T-helper 2 cell treated with Interferon-gamma antibody and Interleukin-4, amounts not matched to agents 5 μg/mL and 100 μg/mL, for 36 hours (primary cell): ENCODE data around the gene NCR3LG1.

Experiments
- DNase-seq: peaks from one replicate; pipeline ENCODE4 v3.0.0; 2021; ENCODE audit warnings: low spot score
- H3K27ac Mint-ChIP-seq: one replicate; pipeline ENCODE4 v1.8.0; 2021; ENCODE audit warnings: mild to moderate bottlenecking, mixed read lengths
- H3K27me3 Mint-ChIP-seq: one replicate; pipeline ENCODE4 v1.8.0; 2021; ENCODE audit warnings: low read depth, mixed read lengths
- H3K36me3 Mint-ChIP-seq: one replicate; pipeline ENCODE4 v1.8.0; 2021; ENCODE audit warnings: low read depth, mixed read lengths
- H3K4me1 Mint-ChIP-seq: one replicate; pipeline ENCODE4 v1.8.0; 2021; ENCODE audit warnings: low read depth, mixed read lengths
- H3K4me3 Mint-ChIP-seq: one replicate; pipeline ENCODE4 v1.8.0; 2022; ENCODE audit warnings: mild to moderate bottlenecking, moderate library complexity, mixed read lengths
- H3K9me3 Mint-ChIP-seq: one replicate; pipeline ENCODE4 v1.8.0; 2021; ENCODE audit warnings: mixed read lengths

NCR3LG1 gene

GRCh38 chr11:17392872-17393271, 41.3 kb downstream of the NCR3LG1 start:
- peaks cover 18% of the 10 kb centered on the region for H3K27me3 Mint-ChIP-seq
- H3K4me3 Mint-ChIP-seq: no peak overlapping the region
- H3K36me3 Mint-ChIP-seq: no peaks in the 10 kb centered on the region
- H3K9me3 Mint-ChIP-seq: no peaks in the 10 kb centered on the region
- DNase-seq: no peak
- peaks cover 1% of the 10 kb centered on the region for H3K4me1 Mint-ChIP-seq
- no peak overlapping the region for H3K27ac Mint-ChIP-seq

- no peaks in the 10 kb centered on the region for H3K36me3 Mint-ChIP-seq
- no peak for DNase-seq
These were observed 41.9 kb downstream of the NCR3LG1 start for GRCh38 chr11:17393472-17393871.

DNA sequence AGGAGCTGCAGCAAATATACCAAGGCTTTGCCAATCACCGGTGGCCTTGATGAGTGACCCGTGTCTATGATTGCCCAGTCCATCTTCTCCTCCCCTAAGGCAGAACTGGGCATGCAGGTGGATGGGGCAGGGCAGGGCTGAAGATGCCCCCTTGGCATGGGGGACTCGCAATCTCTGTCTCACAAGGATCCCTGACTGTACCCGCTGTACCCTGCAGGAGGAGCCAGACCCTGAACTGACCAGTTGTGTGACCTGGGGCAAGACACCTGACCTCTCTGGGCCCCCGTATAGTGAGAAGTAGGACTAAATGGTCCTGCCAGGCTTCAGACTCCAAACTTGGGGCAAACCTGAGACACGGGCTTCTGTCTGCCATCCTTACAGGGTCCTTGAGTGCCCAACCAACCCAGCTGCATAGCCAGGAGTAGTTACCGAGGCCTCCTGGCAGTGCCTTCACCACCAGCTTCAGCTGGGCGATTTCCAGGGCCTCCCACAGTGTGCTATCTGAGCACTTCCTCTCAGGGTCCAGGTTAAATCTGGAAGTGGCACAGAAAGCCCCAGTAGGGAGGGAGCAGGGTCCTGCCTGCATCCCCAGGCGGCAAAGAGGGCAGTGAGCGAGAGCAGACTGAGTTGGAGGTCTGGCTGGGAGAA, 43.3 kb downstream of the NCR3LG1 start:
- no peak overlapping the region for H3K27ac Mint-ChIP-seq
- H3K4me3 Mint-ChIP-seq: no peak overlapping the region
- H3K9me3 Mint-ChIP-seq: no peaks in the 10 kb centered on the region
- peaks cover 19% of the 10 kb centered on the region for H3K27me3 Mint-ChIP-seq
- H3K4me1 Mint-ChIP-seq: no peaks in the 10 kb centered on the region
- H3K36me3 Mint-ChIP-seq: no peaks in the 10 kb centered on the region
- no peak for DNase-seq

More at GRCh38 chr11:17393472-17393871, 41.9 kb downstream of the NCR3LG1 start:
- no peaks in the 10 kb centered on the region for H3K9me3 Mint-ChIP-seq
- peaks cover 1% of the 10 kb centered on the region for H3K4me1 Mint-ChIP-seq
- peaks cover 17% of the 10 kb centered on the region for H3K27me3 Mint-ChIP-seq
- no peak overlapping the region for H3K27ac Mint-ChIP-seq
- no peak overlapping the region for H3K4me3 Mint-ChIP-seq

DNA sequence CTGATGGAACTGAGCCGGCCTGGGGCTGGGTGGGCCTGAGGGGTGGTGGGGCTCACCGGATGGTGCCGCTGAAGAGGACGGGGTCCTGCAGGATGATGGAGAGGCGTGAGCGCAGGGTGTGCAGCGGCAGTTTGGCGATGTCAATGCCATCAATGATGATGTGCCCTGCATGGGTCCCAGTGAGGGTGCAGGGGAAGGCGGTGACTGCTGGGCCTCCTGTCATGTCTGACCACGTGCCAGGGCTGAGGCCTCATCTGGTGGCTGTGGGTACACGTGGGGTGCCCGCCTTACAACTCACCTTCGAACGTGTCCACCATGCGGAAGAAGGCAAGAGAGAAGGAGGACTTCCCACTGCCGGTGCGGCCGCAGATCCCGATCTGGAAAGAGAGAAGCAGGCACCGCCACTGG, 44.0 kb downstream of the NCR3LG1 start:
- Mint-ChIP-seq H3K9me3 (no peaks in the 10 kb centered on the region), H3K27me3 (peaks cover 15% of the 10 kb centered on the region), H3K27ac (no peak overlapping the region), H3K4me3 (no peak overlapping the region), H3K36me3 (no peaks in the 10 kb centered on the region), H3K4me1 (no peaks in the 10 kb centered on the region)
- DNase-seq: no peak

GRCh38 chr11:17395978-17396377, 44.4 kb downstream of the NCR3LG1 start:
- Mint-ChIP-seq H3K27ac (no peak overlapping the region), H3K9me3 (no peaks in the 10 kb centered on the region), H3K27me3 (peaks cover 14% of the 10 kb centered on the region), H3K4me1 (no peaks in the 10 kb centered on the region), H3K4me3 (no peak overlapping the region), H3K36me3 (no peaks in the 10 kb centered on the region)
- no peak for DNase-seq

GRCh38 chr11:17396598-17397310, 45.2 kb downstream of the NCR3LG1 start:
- H3K4me3 Mint-ChIP-seq: no peak overlapping the region

DNA sequence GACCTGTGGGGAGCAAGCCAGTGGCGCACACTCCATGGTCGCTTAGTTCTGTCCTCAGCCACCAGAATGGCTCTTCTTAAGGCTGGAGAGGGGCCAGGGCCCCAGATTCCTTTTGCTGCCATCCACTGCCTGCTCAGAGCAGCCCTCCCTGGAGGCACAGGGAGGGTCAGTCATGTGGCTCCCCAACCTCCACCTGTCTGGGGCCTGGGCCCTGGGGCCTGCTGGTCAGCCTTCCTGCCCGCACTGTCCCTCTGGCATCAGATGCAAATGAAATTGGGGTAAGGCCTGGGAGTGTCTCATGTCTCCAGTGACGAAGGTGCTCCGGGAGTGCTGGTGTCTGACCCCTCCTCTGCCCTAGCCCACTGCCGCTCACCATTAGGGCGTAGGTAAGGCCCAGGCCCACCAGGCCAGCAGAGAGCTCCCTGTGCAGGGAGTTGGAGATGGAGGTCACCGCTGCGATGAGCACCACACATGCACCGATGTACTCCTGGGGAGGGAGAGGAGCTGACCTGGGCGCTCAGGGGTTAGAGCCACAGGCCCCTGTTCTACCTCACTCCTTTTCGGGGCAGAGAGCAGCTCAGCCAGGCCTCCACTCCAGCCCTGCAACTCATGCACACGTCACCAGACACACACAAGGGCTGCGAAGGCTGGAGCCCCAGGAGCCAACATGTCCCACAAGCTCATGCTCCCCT, 45.9 kb downstream of the NCR3LG1 start:
- Mint-ChIP-seq H3K27ac (no peak overlapping the region), H3K27me3 (peaks cover 10% of the 10 kb centered on the region), H3K4me3 (no peak overlapping the region), H3K4me1 (no peaks in the 10 kb centered on the region), H3K36me3 (no peaks in the 10 kb centered on the region), H3K9me3 (no peaks in the 10 kb centered on the region)
- DNase-seq: no peak

More at GRCh38 chr11:17396598-17397310, 45.2 kb downstream of the NCR3LG1 start:
- no peaks in the 10 kb centered on the region for H3K36me3 Mint-ChIP-seq
- peaks cover 10% of the 10 kb centered on the region for H3K27me3 Mint-ChIP-seq
- no peaks in the 10 kb centered on the region for H3K4me1 Mint-ChIP-seq
- no peaks in the 10 kb centered on the region for H3K9me3 Mint-ChIP-seq
- no peak overlapping the region for H3K27ac Mint-ChIP-seq
- DNase-seq: no peak

DNA sequence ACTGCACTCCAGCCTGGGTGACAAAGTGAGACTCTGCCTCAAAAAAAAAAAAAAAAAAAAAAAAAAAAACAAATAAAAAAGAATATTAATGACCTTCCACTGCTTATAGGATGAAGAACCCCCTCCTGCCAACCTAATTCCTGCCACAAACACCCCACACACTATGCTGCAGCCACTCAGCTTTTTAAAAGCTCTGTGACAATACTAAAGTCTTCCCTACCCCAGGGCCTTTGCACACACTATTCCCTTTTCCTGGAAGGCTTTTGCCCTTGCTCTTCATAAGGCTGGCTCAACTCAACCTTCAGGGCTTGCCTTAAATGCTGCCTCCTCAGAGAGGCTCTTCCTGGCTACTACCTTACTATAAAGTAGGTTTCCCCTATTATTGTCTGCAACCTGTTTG, 47.6 kb downstream of the NCR3LG1 start:
- DNase-seq: no peak
- no peaks in the 10 kb centered on the region for H3K36me3 Mint-ChIP-seq
- no peak overlapping the region for H3K4me3 Mint-ChIP-seq
- no peaks in the 10 kb centered on the region for H3K4me1 Mint-ChIP-seq
- no peaks in the 10 kb centered on the region for H3K9me3 Mint-ChIP-seq
- H3K27me3 Mint-ChIP-seq: peaks cover 10% of the 10 kb centered on the region
- no peak overlapping the region for H3K27ac Mint-ChIP-seq

DNA sequence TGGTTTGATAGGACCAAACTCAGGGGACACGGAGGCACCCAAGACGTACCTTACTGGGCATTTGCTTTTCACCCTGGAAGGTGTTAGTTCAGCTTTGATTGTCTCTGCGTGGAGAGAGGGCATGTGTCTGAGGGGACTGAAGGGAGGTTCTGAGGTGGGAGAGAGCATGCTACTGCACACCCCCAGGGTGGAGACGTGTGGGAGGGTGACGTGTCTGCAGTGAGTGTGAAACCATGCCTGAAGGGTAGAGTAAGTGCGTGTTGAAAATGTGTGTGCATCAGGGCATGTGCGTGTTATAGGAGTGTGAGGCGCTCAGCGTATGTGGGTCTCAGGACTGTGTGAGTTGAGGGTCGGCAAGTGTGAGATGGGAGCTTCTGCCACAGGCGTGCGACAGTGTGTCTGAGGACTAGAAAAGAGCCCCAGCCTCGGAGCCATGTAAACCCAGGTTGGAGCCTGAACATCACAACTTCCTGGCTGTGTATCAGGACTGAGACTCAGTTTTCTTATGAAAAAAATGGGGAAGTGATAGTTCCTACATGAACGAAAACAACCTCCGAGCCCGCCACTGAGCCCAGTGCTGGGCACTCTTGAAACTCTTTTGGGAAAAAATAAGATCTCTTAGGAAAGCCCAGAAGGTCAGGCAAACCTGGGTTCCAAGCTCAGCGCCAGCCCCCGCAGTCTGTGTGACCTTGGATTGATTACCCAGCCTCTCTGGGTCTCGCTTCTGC, 48.6 kb downstream of the NCR3LG1 start:
- Mint-ChIP-seq H3K4me3 (no peak overlapping the region), H3K27me3 (peaks cover 10% of the 10 kb centered on the region), H3K36me3 (no peaks in the 10 kb centered on the region), H3K9me3 (no peaks in the 10 kb centered on the region), H3K4me1 (peaks cover 3% of the 10 kb centered on the region), H3K27ac (no peak overlapping the region)
- no peak for DNase-seq

- DNase-seq: no peak
- Mint-ChIP-seq H3K27ac (no peak overlapping the region), H3K4me3 (no peak overlapping the region), H3K27me3 (peaks cover 10% of the 10 kb centered on the region), H3K4me1 (peaks cover 5% of the 10 kb centered on the region), H3K9me3 (no peaks in the 10 kb centered on the region), H3K36me3 (no peaks in the 10 kb centered on the region)
These were observed 49.7 kb downstream of the NCR3LG1 start for GRCh38 chr11:17401316-17401715.

GRCh38 chr11:17401841-17402240, 50.2 kb downstream of the NCR3LG1 start:
- no peak overlapping the region for H3K27ac Mint-ChIP-seq
- no peak for DNase-seq
- H3K27me3 Mint-ChIP-seq: peaks cover 10% of the 10 kb centered on the region
- H3K4me1 Mint-ChIP-seq: peaks cover 5% of the 10 kb centered on the region
- no peaks in the 10 kb centered on the region for H3K36me3 Mint-ChIP-seq
- no peaks in the 10 kb centered on the region for H3K9me3 Mint-ChIP-seq
- no peak overlapping the region for H3K4me3 Mint-ChIP-seq

DNA sequence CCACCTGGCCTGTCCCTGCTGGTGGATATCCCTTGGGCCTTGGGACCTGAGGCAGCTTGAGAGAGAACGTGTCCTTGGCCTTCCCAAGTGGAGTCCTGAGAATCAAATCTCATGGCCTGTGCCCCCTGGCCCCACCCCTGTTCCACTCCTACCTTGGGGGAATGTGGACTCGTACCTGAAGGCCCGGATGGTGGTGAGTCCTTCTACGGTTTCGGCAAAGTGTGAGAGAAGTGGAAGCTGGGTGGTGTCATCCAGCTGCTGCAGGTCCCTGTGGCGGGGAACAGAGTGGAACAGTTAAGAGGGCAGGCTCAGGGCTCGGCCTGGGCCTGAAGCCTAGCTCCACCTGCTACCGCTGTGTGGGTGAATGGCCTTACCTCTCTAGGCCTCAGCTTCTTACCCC, 50.9 kb downstream of the NCR3LG1 start:
- H3K36me3 Mint-ChIP-seq: no peaks in the 10 kb centered on the region
- H3K27ac Mint-ChIP-seq: no peak overlapping the region
- no peak overlapping the region for H3K4me3 Mint-ChIP-seq
- peaks cover 5% of the 10 kb centered on the region for H3K4me1 Mint-ChIP-seq
- peaks cover 14% of the 10 kb centered on the region for H3K27me3 Mint-ChIP-seq
- no peaks in the 10 kb centered on the region for H3K9me3 Mint-ChIP-seq
- no peak for DNase-seq

- DNase-seq: no peak
- Mint-ChIP-seq H3K9me3 (no peaks in the 10 kb centered on the region), H3K27ac (no peak overlapping the region), H3K36me3 (no peaks in the 10 kb centered on the region), H3K4me3 (no peak overlapping the region), H3K4me1 (peaks cover 5% of the 10 kb centered on the region), H3K27me3 (peaks cover 15% of the 10 kb centered on the region)
These were observed 52.6 kb downstream of the NCR3LG1 start for GRCh38 chr11:17403980-17404759.
